D341Med (cell line): ENCODE measurements around the gene TTC12.
"Not testable (repeated sequence)": the region's sequence is repeated elsewhere in the genome, so short reads cannot be mapped to it uniquely, and the experiment has no call there.

Experiments used
- DNase-seq: peaks from one replicate; pipeline ENCODE4 v3.0.0; 2012; ENCODE audit warnings: low spot score

The TTC12 gene

GRCh38 chr11:113286009-113286408 lies 28.4 kb upstream of the TTC12 start:
- DNase-seq = no peak

DNA sequence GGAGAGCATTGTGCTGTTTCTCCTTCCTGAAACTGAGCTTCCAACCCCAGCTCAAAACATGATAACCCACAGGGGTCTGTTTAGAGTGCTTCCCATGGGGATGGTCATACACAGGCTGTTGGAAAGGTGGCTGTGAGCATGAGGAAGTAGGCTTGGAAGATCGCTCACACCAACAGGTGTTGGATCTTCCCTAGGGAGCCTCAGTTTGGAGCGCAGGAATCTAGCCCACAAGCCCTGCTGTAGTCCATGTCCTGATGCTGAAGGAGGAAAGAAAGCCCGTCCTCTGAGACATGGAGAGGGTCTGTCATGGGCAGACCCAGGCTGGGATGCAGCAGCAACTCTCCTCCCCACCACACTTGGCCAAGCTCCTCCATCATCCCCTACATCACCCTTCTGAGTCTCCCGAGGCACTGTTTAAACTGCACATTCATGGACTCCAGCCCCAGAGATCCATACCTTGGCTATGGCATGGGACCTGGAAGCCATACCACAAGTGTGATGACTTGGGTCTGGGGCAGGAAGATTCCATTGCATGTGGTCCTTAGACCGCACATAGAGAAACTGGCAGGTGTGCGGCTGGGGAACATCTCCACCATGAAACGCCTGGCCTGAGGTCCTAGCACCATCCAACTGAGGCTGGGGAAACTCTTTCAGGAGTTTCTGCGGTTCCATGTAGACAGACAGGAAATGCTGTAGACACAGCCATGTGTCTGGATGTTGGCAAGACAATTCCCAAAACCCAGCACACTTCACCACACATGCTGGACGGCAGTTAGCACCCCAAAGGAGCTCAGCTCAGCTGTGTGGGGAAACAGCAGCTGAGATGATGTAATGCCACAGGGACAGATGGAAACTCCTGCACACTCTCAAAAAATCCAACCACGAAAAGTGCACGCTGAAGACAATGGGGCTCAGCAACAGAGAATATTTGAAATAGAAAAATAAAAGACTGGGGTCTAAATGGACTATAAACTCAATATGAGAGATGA lies 27.6 kb upstream of the TTC12 start:
- DNase-seq = no peak

DNA sequence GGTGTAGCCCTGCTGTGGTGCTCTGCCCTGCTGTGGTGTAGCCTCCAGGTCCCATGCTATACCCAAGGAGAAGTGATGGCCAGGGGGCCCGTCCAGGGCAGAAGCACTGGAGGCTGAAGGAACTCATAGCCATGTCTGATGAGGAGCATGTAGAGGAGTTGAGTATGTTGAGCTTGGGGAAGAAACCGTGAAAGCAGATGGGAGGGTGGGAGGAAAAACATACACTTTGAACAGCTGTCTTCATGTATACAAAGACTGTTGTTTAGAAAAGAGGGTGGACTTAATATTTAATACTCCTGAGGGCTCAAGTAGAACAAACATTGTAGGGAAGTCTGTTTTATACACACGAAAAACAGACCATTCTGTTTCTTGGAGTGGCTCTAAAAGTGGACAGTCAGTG lies 26.6 kb upstream of the TTC12 start:
- DNase-seq = no peak

DNA sequence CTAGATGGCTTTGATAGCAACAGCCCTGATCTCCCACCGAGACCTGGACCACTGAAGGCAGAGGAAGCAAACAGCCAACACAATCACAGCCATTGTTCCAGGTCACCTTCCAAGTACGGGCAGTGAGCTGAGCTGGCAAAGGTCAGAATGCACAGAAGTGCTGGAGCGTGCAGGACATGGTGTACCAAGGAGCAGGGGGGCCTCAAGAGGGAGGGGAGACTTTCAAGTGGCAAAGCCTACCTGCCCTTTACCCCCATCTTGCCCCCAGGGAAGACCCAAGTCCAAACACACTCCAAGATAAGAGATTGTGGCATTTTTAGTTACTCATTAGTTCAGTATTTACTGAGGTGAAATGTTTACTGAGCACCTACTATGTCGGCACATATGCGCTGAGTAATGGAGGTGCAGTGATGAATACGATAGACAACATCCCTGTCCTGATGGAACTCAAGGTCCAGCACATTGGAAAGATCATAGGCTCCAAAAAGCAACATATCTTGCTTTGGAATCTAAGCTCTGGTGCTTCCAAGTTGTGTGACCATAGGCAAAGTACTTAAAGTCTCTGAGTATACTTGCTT lies 26.0 kb upstream of the TTC12 start:
- no peak for DNase-seq

DNA sequence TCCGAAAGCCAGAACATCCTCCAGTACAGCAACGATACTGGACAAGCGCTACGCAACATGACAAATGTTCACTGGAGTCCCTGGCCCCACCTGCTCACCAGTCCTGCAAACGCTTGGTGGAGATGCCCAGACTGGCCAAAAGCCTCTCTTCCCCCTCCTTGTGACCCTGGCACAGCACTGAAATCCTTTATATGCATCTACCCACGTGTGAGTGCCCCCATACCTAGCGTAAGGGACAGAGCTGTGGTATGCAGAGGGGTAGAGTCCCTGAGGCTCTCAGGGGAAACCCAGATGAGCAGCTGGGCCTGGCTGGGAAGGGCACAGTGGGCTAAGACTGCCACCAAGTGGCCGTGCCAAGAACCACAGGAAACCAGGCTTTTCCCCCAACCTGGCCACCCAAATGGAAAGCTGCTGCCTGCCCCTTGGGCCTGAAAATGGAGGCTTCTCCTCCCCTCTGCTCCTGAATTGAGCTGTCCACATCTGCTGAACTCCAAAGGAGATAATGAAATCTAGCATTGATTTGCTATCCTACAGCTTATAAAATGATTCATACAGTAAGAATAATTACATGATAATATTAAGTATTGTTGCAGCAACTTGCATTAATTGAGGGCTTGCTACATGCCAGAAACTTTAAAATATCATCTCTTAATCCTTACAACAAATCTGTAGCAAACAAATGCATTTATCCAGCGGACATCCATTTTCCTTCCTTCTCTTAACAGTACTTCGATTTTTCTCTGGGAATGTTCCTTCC lies 24.8 kb upstream of the TTC12 start:
- DNase-seq = peak; percentile 87

DNA sequence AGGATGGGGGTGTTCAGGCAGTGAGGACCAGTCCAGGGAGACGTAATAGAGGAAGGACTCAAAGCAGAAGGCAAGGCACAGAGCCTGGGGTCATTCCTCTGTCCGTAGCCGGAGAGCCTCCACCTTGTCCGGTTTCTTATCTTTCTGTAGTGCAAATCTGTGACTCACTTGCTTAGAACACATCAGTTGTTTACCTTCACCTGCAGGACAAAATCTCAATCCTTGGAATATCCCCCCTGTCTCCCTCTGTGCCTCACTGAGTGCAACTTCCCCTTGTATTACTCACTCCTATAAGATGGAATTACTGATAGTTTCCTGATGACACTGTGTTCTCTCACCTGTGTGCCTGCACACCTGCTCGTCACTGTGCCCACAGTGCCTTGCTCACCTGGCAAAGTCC lies 20.4 kb upstream of the TTC12 start:
- DNase-seq = no peak

GRCh38 chr11:113295993-113296392 lies 18.4 kb upstream of the TTC12 start:
- DNase-seq = no peak

DNA sequence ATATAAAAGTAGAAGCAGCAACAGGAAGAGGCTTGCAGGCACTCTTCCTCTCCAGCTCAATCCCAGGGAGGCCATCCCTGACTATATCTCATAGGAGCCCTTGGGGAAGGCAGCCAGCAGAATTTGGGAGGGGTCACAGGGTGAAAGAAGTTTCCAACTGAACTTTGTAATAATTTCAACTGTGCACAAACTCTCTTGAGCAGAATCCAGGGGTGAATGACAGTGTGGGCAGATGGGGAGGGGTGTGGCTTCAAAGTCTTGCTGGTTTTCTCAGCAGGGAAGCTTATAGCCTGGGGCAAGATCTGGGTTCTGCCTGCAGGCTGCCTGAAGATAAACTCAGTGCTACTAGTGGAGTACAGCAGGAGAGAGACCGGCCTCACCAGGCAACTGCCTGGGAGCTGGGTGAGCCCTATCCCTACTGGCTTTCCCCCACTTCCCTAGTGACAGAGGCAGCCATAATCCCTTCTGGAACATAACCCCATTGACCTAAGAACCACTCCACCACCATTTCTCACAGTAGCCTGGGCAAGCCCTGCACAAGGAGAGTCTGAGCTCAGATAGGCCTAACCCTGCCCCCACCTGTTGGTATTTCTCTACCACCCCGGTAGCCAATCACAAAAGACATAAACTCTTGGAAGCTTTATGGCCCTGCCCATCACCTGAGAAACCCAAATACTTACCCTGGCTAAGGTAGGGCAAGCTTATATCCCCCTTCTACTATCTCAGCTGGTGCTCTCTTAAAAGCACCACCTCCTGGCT lies 17.8 kb upstream of the TTC12 start:
- no peak for DNase-seq

DNA sequence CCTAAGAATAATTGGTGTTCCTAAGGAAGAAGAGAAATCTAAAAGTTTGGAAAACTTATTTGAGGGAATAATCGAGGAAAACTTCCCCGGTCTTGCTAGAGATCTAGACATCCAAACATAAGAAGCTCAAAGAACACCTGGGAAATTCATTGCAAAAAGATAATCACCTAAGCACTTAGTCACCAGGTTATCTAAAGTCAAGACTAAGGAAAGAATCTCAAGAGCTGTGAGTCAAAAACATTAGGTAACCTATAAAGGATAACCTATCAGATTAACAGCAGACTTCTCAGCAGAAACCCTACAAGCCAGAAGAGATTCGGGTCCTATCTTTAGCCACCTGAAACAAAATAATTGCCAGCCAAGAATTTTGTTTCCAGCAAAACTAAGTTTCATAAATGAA lies 15.9 kb upstream of the TTC12 start:
- DNase-seq = not testable (repeated sequence)

GRCh38 chr11:113304916-113305315 lies 9.5 kb upstream of the TTC12 start:
- DNase-seq = no peak

GRCh38 chr11:113305440-113306336 lies 8.7 kb upstream of the TTC12 start:
- peak; percentile 85 for DNase-seq

DNA sequence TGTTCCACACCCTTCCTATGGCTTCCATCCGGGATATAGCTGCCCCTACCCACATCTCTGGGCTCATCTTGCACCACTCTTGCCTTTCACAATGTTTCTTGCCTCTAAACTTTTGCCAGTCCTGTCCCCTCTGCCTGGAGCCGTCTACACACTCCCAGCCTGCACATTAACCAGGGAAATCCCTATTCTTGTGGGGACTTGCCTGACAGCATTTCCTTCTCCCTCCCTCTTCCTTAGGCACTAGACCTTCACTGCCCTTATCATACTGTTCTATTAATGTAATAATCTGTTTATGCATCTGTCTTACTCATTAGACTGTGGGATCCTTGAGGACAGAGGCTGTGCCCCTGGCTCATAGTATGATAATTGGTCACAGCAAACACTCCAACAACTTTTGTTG lies 5.8 kb upstream of the TTC12 start:
- no peak for DNase-seq

- no peak for DNase-seq
Measured at GRCh38 chr11:113311536-113311935, 2.8 kb upstream of the TTC12 start.

GRCh38 chr11:113313601-113314000 lies 782 bp upstream of the TTC12 start:
- no peak for DNase-seq

GRCh38 chr11:113314065-113314388 lies 356 bp upstream of the TTC12 start:
- DNase-seq = no peak

DNA sequence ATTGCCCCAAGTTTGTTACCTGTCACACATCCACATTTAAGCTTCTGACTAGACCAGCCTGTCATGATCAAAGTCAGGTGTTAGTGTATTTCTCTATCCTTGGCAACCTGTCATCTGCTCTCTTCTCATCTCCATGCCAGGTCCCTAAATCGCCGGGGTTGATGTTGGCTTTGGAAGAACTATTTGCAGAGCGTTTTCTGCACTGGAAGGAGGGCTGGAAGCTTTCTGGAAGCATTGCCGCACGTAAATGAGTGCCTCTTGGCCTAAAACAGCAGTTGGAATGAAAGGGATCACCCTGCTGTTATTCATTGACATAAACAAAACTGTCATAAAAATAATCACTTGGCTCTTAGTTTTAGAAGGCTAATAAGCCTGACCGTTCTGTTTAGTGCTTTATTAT lies 1.4 kb downstream of the TTC12 start:
- DNase-seq = no peak

GRCh38 chr11:113316256-113316655 lies 1.9 kb downstream of the TTC12 start:
- DNase-seq = no peak

DNA sequence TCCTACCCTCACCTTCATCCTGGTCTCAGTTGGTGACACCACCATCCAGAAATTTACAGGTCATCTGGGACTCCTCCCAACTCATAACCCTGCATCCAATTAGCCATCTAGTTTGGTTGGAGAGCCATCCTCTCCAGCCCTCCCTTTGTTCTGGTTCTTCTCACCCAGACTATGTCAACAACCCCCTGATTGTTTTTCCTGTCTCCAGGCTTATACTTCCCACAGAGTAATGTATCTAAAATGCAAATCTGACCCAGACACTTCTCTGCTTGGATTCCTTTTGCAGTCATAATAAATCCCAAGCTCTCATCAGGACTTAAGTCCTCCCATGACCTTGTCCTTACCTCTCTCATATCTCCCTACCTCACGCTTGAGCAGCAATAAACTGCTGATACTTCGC lies 3.0 kb downstream of the TTC12 start:
- DNase-seq = no peak

- no peak for DNase-seq
Measured at GRCh38 chr11:113319085-113319484, 4.7 kb downstream of the TTC12 start.

DNA sequence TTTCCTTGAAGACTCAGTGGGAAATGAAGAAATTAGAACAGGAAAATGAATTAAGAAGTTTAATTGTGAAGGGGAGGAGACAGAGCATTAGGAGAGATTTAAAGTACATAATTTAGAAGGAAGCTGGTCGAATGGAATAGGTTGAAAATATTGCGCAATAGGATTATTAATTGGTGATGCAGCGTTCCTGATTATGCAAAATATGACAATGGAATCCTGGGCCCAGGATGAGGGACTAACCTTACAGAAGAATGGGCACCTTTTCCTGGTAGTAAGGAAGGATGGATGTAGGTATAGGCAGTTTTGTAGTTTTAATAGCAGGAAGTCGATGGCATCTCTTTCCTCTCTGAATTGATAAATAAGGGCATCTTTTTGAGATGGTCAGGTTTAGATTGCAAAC lies 7.8 kb downstream of the TTC12 start:
- no peak for DNase-seq

DNA sequence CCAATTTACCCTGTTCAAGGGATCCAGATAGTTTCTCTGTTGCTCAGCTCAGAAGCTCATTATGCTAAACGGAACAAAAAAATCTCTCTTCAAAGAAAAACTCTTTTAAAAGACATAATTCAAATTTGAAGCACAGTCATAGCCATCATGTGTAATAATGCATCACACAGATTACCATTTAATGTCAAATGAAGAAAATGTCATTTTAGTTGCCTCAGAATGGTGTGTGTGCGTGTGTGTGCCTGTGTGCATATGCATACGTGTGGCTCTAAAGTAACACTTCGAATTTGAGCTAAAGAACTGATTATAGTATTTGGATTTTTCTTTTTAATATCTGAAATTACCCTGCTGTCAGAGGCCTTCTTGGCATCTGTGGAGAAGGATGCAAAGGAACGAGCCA lies 9.9 kb downstream of the TTC12 start:
- no peak for DNase-seq
